IPS-11a (cell line): Measurements from ENCODE around the gene TSEN54.

Source experiments
- H3K4me3 ChIP-seq: one replicate; pipeline ENCODE4 v1.5.1; 2013; ENCODE audit warnings: low read depth, low read length, control low read depth

Gene TSEN54

GRCh38 chr17:75539967-75540729 lies 23.8 kb downstream of the TSEN54 start:
- H3K4me3 ChIP-seq: no peak overlapping the region

GRCh38 chr17:75540923-75541503 lies 24.7 kb downstream of the TSEN54 start:
- no peak overlapping the region for H3K4me3 ChIP-seq

- no peak overlapping the region for H3K4me3 ChIP-seq
Measured at GRCh38 chr17:75542229-75542628, 25.9 kb downstream of the TSEN54 start.

- no peak overlapping the region for H3K4me3 ChIP-seq
Measured at GRCh38 chr17:75542728-75543336, 26.5 kb downstream of the TSEN54 start.

GRCh38 chr17:75544250-75544649 lies 27.9 kb downstream of the TSEN54 start:
- no peak overlapping the region for H3K4me3 ChIP-seq

- H3K4me3 ChIP-seq: no peak overlapping the region
Measured at GRCh38 chr17:75546181-75546580, 29.9 kb downstream of the TSEN54 start.

DNA sequence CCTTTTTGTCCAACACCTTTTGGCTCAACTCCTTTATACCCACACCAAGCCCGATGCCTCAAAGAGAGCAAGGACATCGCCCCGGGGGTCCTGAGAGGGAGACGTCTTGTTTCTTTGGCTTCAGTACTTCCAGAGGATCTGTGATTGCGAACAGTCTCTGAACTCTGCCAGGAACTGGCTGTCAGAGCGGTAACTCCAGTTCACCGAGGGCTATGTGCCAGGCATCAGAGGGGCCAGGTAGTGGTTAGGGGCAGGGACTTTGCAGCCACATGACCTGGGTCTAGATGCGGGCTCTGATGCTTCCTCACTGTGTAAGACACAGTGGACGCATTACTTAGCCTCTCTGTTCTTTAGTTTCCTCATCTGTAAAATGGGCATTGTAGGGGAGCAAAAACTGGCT lies 30.8 kb downstream of the TSEN54 start:
- H3K4me3 ChIP-seq: no peak overlapping the region

- no peak overlapping the region for H3K4me3 ChIP-seq
Measured at GRCh38 chr17:75548813-75549212, 32.5 kb downstream of the TSEN54 start.

GRCh38 chr17:75549246-75550138 lies 33.2 kb downstream of the TSEN54 start:
- peak overlapping the region; percentile 13 for H3K4me3 ChIP-seq

DNA sequence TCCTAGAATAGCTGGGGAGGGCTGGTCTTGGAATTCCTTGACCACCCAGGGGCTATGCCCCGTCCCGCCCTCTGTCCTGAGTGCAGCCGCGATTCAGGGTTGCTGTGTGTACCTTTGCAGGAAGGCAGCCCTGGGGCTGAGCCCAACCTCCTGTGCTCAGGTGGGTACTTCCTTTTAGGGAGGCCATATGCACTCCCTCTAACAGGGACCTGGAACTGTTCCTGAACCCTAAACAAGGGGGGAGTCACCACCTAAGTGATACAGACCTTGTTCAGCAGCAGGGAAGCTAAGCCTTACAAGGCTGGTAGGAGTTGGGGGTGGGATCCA lies 33.8 kb downstream of the TSEN54 start:
- no peak overlapping the region for H3K4me3 ChIP-seq

DNA sequence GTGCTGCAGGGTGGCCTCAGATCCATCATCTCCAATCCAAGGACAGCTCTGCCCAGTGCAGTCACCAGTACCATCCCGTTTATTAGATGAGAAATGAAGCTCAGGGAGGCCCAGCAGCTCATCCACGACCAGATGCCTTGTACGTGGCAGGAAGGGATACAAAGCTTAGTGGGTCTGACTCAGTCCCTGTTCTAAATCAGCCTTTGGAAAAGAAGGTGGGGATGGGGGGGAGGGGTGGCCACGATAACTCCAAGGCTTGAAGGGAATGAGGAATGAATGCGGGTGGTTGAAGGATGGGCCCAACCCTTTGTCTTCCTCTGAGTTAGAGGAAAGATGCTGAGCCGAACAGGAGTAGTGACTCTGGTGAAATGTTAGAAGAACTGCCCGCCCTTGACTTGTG lies 34.9 kb downstream of the TSEN54 start:
- H3K4me3 ChIP-seq: no peak overlapping the region

GRCh38 chr17:75552425-75553294 lies 36.3 kb downstream of the TSEN54 start:
- H3K4me3 ChIP-seq: no peak overlapping the region

GRCh38 chr17:75553295-75554110 lies 37.2 kb downstream of the TSEN54 start:
- H3K4me3 ChIP-seq: no peak overlapping the region

DNA sequence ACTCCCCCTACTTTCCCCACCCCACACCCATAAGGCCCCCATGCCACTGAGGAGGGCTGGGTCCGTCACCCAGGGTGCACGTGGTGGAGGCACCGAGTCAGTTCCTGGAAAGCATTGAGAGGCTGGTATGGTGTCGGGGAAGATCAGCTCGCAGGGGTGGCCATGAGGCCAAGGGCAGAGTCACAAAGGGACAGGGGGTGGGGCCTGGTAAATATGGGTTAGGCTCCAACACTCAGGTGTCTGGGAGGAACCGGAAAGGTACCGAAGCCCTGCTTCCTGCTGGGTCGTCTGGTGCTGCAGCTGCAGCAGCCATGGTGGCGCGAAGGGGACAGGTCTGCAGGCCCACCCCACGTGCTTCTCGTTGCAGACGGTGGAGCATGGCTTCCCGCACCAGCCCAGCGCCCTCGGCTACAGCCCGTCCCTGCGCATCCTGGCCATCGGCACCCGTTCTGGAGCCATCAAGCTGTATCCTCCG lies 39.4 kb downstream of the TSEN54 start:
- no peak overlapping the region for H3K4me3 ChIP-seq

- no peak overlapping the region for H3K4me3 ChIP-seq
Measured at GRCh38 chr17:75557075-75557851, 40.9 kb downstream of the TSEN54 start.

DNA sequence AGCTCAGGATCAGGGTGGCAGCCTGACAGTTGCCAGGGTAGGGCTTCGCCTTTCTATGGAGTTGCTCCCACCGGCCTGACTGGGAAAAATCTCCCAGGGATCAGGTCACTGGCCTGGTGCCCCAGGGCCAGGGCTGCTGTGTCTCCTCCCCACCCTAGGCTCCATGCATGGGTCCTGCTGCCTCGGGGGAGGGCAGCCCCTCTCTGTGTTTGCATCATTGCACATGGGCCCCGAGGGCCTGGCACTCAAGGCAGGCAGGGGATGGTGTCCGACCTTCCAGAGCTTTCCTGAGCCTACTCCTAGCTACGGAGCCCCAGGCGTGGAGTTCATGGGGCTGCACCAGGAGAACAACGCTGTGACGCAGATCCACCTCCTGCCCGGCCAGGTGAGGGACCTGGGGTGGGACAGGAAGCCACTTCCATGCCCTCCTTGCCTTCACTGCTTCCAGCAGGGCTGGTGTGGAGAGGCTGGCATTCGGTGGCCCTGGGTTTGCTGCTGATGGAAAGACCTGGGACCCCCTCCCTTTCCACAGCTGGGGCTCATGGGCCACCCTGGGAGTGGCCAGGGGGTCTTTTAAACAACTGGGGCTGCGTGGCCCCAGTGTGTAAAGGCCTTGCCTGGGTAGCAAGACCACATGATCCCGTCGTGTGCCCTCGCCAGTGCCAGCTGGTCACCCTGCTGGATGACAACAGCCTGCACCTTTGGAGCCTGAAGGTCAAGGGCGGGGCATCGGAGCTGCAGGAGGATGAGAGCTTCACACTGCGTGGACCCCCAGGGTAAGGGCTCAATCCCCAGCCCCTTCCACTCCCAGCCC lies 41.7 kb downstream of the TSEN54 start:
- H3K4me3 ChIP-seq: no peak overlapping the region

GRCh38 chr17:75558666-75559530 lies 42.6 kb downstream of the TSEN54 start:
- no peak overlapping the region for H3K4me3 ChIP-seq
